ENCODE data around the gene TMEM125. TPM values are rescaled to one million over a fixed set of nuclear protein-coding genes. Genes with fewer than 3 reads are reported as not detected.

The TMEM125 gene
- total RNA-seq, 4 donors from 2014 or later, result 0.24 to 1.0 TPM; not detected in 2

DNA sequence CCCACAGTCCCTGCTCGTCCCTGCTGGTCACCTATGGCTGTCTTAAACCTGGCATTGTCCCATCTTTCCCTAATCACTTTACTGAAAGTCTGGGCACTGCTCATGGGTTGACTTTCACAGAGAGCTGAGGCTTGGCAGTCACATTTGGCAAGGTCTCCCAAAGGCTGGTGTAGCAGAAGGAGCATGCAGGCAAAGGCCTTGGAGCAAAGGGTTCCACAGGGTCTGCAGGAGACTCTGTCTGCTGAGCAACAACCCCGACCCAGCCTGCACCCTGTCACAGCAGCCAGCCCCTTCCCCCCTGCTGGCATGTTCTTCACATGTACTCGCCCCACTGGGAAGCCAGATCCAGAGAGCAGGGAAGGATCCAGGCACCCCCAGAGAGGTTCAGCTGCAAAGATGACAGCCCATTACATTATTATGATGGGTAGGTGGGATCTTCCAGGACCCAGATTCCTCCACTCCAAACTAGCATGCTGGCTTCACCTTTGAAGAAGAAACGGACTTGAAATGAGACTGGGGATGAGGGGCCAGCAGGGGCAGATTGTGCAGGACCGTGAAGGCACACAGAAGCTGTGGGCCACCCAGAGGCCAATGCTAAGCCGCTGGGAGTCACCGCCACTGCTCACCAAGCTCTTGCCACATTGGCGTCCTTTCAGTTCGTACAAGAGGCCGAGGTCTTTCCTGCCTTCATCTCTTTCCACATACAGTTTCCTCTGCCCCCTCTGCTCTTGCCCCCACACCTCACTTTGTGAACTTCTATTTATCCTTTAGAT, 14.2 kb upstream of the TMEM125 start:
- no peak for ATAC-seq (ENCODE audit: low FRiP score)
- no peak for DNase-seq (ENCODE audit: low spot score)
- TF ChIP-seq, protein P1, sequence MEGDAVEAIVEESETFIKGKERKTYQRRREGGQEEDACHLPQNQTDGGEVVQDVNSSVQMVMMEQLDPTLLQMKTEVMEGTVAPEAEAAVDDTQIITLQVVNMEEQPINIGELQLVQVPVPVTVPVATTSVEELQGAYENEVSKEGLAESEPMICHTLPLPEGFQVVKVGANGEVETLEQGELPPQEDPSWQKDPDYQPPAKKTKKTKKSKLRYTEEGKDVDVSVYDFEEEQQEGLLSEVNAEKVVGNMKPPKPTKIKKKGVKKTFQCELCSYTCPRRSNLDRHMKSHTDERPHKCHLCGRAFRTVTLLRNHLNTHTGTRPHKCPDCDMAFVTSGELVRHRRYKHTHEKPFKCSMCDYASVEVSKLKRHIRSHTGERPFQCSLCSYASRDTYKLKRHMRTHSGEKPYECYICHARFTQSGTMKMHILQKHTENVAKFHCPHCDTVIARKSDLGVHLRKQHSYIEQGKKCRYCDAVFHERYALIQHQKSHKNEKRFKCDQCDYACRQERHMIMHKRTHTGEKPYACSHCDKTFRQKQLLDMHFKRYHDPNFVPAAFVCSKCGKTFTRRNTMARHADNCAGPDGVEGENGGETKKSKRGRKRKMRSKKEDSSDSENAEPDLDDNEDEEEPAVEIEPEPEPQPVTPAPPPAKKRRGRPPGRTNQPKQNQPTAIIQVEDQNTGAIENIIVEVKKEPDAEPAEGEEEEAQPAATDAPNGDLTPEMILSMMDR (IDR thresholded peaks at IDR 0.05), result no peak

DNA sequence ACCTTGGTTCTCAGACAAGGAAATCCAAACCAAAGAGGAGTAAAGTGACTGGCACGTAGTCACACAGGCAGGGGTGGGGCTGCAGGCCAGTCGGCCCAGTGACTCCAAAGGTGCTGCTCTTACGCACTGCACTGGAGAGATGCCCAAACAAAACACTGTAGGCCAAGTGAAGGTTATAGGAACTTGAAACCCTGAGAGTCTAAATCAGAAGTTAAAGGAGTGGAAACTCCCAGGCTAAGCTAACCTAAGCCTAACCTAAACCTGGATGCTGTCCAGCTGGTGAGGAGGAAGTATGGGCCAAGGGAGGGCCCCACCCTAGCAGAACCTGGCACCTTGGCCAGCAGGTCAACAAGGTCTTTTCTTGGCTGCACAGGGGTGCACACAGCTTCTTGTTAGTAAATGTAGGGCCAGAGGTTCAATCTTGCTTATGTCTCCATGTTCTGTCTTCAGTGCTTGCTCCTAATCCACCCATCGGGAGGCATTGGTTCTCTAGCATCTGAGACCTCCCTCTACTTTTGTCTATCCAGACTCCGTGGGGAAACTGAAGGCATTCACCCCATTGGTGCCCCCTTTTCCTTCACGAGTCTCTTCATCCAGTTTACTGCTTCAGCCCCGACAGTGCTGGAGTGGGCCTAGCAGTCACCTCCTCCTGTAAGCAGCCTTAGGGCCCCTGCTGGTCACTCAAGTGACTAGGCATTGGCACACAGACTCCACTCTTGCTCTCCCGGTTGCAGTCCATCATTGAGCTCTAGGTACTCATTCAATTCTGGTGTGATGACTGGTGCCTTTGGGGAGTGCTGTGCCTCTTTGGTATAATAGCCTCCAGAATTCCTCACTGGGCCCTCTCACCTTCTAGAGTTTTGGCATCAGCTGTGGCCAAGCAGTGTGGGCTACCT, 12.9 kb upstream of the TMEM125 start:
- ATAC-seq (ENCODE audit: low FRiP score) (no peak), DNase-seq (ENCODE audit: low spot score) (no peak)
- TF ChIP-seq, protein P1 (IDR thresholded peaks at IDR 0.05), result no peak

DNA sequence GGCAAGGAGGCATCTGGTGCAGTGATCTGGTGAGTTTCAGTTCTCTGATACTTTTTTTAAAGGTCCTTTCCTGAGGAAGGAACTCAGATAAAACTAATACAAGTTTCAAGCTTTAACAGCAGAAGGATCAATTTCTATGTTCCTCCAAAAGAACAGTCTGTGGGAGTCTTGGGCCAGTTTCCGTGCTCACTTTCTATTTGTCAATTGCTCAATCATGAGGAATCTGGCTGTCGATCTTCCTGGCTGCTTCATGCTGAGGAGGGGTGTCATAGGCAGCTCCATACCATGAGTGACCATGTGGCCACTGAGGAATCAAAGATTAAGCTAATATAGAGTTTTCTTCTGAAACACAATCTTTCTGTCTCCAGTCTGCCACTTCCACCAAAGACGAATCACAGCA, 11.4 kb upstream of the TMEM125 start:
- no peak for ATAC-seq (ENCODE audit: low FRiP score)
- DNase-seq (ENCODE audit: low spot score), result no peak
- TF ChIP-seq, protein P1 (IDR thresholded peaks at IDR 0.05), result no peak

DNA sequence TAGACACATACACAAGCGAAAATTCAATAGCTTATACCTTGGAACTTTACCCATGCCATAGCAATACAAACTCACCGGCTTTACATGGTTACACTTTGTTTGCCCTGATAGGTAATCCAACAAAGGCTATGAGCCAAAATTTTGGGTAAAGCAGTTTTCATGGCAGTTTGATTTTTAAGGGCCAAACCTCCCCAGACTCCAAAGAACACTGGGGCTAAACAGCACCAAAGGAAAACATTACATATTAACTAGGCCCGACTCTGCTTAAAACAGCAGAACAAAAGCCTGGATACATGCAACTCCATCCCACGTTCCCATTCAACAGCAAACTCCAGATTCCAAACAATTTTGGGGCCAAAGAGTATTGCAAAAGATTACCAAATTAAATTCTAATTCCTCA, 4.4 kb upstream of the TMEM125 start:
- ATAC-seq (ENCODE audit: low FRiP score) (no peak), DNase-seq (ENCODE audit: low spot score) (no peak)
- TF ChIP-seq, protein P1 (IDR thresholded peaks at IDR 0.05), result no peak

DNA sequence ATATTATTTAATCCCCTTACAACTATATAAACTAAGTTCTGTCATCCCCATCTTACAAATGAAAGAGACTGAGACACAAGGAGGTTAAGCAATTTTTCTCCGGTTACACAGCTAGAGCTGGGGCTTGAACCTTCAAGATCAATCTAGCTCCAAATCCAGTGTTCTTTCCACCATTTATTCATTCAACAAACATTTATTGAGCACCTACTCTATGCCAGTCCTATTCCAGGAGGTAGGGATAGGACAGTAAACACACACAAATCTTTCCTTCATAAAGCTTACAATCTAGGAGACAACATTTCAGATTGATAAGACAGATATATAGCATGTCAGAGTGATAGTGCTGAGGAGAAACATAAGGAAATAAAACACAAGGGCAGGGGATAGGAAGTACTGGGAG, 2.9 kb upstream of the TMEM125 start:
- ATAC-seq (ENCODE audit: low FRiP score) (no peak), DNase-seq (ENCODE audit: low spot score) (no peak)
- TF ChIP-seq, protein P1 (IDR thresholded peaks at IDR 0.05), result no peak

DNA sequence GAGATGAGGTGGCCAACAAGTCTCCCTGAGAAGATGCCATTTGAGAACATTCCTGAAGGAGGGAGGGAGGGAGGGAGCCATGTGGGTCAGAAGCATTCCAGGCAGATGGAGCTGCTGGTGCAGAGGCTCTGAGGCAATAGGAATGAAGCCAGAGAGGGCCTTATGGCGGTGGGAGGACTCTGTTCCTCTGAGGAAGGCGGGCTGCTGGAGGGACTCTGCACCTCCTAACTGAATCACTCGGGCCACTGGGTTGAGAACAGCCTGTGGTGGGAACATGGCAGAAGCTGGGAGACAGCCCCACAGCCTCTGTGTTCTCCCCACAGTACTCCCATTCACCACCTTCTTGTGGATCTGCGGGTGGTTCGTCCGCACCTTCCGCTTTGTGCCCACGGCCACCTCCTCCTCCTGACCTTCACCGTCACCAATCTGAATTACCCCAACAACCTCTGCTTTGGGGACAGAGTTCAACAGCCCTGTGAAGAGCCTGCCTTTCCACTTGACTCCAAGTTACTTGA, 2.4 kb upstream of the TMEM125 start:
- TF ChIP-seq, protein P1 (IDR thresholded peaks at IDR 0.05), result no peak
- ATAC-seq (ENCODE audit: low FRiP score), result no peak
- no peak for DNase-seq (ENCODE audit: low spot score)

Data from omental fat pad (tissue), 4 donors.